Astrocyte of the spinal cord (primary cell): ENCODE results near the gene PLCB4.
A peak's percentile ranks its signal among the peaks of the same experiment; 100 is the strongest.

ENCODE experiments used
- DNase-seq: peaks from one replicate; pipeline ENCODE4 v3.0.0; 2011; ENCODE audit warnings: low read depth, low spot score
- H3K4me3 ChIP-seq: 2 replicates; pipeline ENCODE4 v1.5.1; 2011; ENCODE audit warnings: low read depth, mild to moderate bottlenecking, low read length, moderate library complexity
- in situ Hi-C: cut with HindIII; loops from 2 replicates; pipeline ENCODE4 v1.10.0; 2017; ENCODE audit warnings: low sequenced_read_pairs
- TF ChIP-seq, protein P1 (sequence below): IDR thresholded peaks from 2 replicates; pipeline ENCODE4 v1.5.1; 2012; ENCODE audit warnings: low read depth, mild to moderate bottlenecking, low read length, inconsistent platforms

The PLCB4 gene

DNA sequence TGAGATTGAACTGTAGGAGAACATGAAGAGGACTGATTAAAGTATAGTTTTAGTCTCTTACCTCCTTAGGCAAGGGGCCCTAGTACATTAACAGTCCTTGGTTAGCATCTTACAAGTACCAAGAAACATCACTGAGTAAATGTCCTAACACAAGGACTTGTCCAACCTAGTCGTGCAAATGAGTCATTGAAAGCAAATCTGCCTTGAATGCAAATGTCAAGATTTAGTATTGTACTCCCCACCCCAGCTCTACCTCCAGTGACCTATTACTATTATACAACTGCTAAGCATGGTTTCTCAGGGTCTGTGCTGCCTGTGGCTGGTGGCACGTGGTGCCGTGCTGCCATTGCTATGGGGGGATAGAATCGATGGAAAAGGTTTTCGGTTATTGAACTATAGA lies 138.4 kb downstream of the PLCB4 start:
- TF ChIP-seq, protein P1, sequence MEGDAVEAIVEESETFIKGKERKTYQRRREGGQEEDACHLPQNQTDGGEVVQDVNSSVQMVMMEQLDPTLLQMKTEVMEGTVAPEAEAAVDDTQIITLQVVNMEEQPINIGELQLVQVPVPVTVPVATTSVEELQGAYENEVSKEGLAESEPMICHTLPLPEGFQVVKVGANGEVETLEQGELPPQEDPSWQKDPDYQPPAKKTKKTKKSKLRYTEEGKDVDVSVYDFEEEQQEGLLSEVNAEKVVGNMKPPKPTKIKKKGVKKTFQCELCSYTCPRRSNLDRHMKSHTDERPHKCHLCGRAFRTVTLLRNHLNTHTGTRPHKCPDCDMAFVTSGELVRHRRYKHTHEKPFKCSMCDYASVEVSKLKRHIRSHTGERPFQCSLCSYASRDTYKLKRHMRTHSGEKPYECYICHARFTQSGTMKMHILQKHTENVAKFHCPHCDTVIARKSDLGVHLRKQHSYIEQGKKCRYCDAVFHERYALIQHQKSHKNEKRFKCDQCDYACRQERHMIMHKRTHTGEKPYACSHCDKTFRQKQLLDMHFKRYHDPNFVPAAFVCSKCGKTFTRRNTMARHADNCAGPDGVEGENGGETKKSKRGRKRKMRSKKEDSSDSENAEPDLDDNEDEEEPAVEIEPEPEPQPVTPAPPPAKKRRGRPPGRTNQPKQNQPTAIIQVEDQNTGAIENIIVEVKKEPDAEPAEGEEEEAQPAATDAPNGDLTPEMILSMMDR, result no peak
- DNase-seq, result no peak
- H3K4me3 ChIP-seq, result no peak overlapping the region
- in situ Hi-C loops, result no loop called here

DNA sequence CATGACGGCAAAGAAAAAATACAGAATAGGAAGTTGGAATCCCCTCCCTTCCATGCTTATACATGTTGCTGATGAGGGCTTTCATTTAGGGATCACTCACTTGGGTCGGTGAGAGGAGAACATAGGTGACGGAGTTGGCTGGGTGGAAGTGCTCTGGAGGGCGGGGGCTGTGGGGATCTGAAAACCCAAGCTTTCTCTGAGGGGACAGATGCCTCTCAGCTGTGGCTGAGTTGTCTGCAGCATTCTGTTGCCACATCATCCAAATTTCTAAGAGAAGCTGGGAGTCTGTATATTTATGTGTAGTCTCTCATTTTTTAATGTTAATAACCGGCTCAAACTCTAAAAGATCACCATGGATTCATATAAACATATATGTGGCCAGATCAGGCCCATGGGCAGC lies 141.5 kb downstream of the PLCB4 start:
- TF ChIP-seq, protein P1, result no peak
- no peak overlapping the region for H3K4me3 ChIP-seq
- DNase-seq, result no peak
- in situ Hi-C loops, result no loop called here

DNA sequence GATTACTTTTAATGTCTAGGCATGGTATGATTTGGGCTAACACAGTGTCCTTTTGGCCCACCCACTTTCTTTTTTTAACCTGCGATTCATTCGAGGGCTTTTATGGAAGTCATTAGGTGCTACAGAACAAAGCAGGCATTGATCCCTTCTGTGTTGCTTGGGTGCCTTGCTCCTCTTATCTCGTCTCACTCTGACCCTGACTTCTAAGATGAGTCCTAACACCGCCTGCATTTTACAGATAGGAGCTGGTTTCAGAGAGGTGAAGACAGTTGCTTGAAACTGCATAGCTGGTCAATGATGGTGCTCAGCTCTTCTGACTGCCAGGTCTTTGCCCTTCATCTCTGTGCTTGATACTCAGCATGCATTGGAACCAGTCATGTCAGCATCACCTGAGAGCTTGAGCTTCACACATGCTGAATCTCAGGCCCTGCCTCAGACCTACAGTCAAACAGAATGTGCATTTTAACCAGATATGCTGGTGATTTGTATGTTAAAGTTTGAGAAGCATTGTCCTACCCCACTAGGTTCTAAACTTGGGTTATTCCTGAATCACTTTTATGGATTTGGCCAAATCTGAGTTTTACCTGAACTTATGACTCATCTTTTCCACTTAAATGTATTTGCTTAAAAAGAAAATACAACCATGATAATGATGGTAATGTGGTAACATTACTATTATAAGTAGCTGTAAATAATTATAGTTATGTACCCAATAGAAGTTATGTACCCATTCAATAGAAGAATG lies 142.3 kb downstream of the PLCB4 start:
- TF ChIP-seq, protein P1, result no peak
- no peak for DNase-seq
- no peak overlapping the region for H3K4me3 ChIP-seq
- in situ Hi-C loops, result no loop called here

DNA sequence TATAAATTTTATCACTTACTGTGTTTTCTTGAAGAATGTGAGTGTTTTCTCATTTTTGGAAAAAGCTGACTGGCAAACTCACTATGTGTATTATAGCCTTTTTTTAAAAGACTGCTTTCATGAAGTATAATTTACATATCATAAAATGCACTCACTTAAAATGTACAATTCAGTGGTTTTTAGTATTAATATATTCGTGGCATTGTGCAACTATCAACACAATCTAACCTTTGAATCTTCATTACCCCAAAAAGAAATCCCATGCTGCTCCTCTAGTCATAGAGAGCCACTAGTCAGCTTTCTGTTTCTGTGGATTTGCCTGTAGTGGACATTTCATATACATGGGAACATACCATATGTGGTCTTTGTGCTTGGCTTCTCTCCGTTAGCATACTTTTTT lies 143.8 kb downstream of the PLCB4 start:
- TF ChIP-seq, protein P1, result no peak
- in situ Hi-C loops, result no loop called here
- H3K4me3 ChIP-seq, result no peak overlapping the region
- DNase-seq, result no peak

DNA sequence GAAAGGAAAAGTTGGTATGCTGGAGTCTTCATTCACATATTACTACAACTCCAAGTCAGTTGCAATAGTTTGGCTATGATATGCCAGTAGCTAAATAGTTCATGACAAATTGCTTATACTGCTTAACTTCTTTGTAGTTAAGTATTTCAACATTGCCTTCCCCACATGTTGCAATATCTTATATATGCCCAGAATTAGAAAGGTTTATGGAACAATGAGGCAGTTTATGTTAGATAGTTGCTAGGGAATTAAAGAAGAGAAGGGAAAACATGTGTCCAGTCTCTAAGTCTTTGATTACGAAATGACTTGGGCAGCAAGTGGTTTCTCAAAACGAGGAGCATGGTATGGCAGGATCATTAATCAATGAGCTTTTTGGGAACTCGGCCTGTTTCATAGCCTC lies 145.8 kb downstream of the PLCB4 start:
- in situ Hi-C loops, result no loop called here
- TF ChIP-seq, protein P1, result no peak
- peak; percentile 67 for DNase-seq
- no peak overlapping the region for H3K4me3 ChIP-seq

DNA sequence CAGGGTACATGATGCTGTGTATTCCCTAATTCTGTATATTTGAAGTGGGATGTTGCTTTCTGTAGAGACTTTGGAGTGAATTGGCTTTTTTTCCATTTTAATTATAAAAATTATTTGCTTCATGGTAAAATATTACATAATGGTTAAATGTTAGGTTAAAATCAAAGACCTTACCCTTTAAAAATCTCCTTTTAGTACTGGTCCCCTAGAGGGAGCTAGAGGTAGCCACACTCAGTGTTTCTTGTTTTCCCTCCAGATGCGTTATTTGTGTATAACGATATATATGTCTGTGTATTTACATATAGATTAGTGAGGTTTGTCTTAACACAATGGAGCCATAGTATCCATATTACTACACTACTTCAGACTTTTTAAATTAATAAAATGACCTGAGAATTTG lies 146.7 kb downstream of the PLCB4 start:
- DNase-seq, result no peak
- TF ChIP-seq, protein P1, result peak; percentile 43
- H3K4me3 ChIP-seq, result no peak overlapping the region
- in situ Hi-C loops, result no loop called here
